Neural cell (in vitro differentiated cells): ENCODE measurements around the gene TRIM46. TPM values are rescaled to one million over a fixed set of nuclear protein-coding genes. Genes with fewer than 3 reads are reported as not detected.

Experiments used
- H2AFZ ChIP-seq: fragments of 200-600, 300-800 bp; sonication (generic), shearing (Covaris generic); 2 replicates; pipeline ENCODE4 v1.6.0; 2014; ENCODE audit warnings: low read depth, mild to moderate bottlenecking, antibody characterized with exemption, low read length, moderate library complexity
- H3F3A ChIP-seq: fragments of 200-600 bp; shearing (Covaris generic); 2 replicates; pipeline ENCODE4 v1.6.1; 2016; ENCODE audit warnings: mild to moderate bottlenecking, moderate library complexity, mixed read lengths, antibody characterized with exemption, low read length; ENCODE audit not compliant: insufficient read depth, poor library complexity, severe bottlenecking
- H3K27ac ChIP-seq: fragments of 200-600, 300-800 bp; sonication (generic), shearing (Covaris generic); 2 replicates; pipeline ENCODE4 v1.5.1; 2014; ENCODE audit warnings: mild to moderate bottlenecking, low read length, moderate library complexity
- H3K27me3 ChIP-seq: fragments of 300-800, 200-600 bp; sonication (generic), shearing (Covaris generic); 2 replicates; pipeline ENCODE4 v1.6.0; 2014; ENCODE audit warnings: mild to moderate bottlenecking, low read depth, low read length, moderate library complexity; ENCODE audit not compliant: insufficient read depth
- H3K36me3 ChIP-seq: fragments of 300-800, 200-600 bp; sonication (generic), shearing (Covaris generic); 2 replicates; pipeline ENCODE4 v1.5.1; 2014; ENCODE audit warnings: mild to moderate bottlenecking, antibody characterized with exemption, low read length, moderate library complexity; ENCODE audit not compliant: insufficient read depth
- H3K4me2 ChIP-seq: fragments of 300-800, 200-600 bp; sonication (generic), shearing (Covaris generic); 2 replicates; pipeline ENCODE4 v1.6.0; 2014; ENCODE audit warnings: mild to moderate bottlenecking, low read length
- H3K4me3 ChIP-seq: fragments of 300-800, 200-600 bp; sonication (generic), shearing (Covaris generic); 2 replicates; pipeline ENCODE4 v1.5.1; 2014; ENCODE audit warnings: mild to moderate bottlenecking, low read length, moderate library complexity
- H3K79me2 ChIP-seq: fragments of 200-600 bp; shearing (Covaris generic); replicated peaks from 2 replicates; pipeline ENCODE4 v1.6.0; 2014; ENCODE audit warnings: mild to moderate bottlenecking, low read length, moderate library complexity; ENCODE audit not compliant: insufficient read depth
- H3K9ac ChIP-seq: fragments of 300-800, 200-600 bp; sonication (generic), shearing (Covaris generic); 2 replicates; pipeline ENCODE4 v1.6.1; 2016; ENCODE audit warnings: mild to moderate bottlenecking, low read length, mixed read lengths
- H3K9me2 ChIP-seq: fragments of 200-600 bp; shearing (Covaris generic); 2 replicates; pipeline ENCODE4 v1.6.1; 2016; ENCODE audit warnings: mild to moderate bottlenecking, low read length, mixed read lengths; ENCODE audit not compliant: insufficient read depth
- H3K9me3 ChIP-seq: fragments of 200-600, 300-800 bp; sonication (generic), shearing (Covaris generic); 2 replicates; pipeline ENCODE4 v1.6.1; 2016; ENCODE audit warnings: mild to moderate bottlenecking, mixed run types, low read length, moderate library complexity, mixed read lengths
- H4K20me1 ChIP-seq: fragments of 200-600 bp; shearing (Covaris generic); 2 replicates; pipeline ENCODE4 v1.6.1; 2016; ENCODE audit warnings: mild to moderate bottlenecking, mixed run types; ENCODE audit not compliant: insufficient read depth
- EP300 ChIP-seq: fragments of 450-650 bp; conservative IDR thresholded peaks from 2 replicates; pipeline ENCODE4 v1.6.1; 2014; ENCODE audit warnings: antibody characterized with exemption, mild to moderate bottlenecking, moderate library complexity; ENCODE audit not compliant: poor library complexity, severe bottlenecking
- EZH2 ChIP-seq: fragments of 200-600, 300-800 bp; shearing (Covaris generic), sonication (generic); IDR thresholded peaks from 2 replicates; pipeline ENCODE4 v1.6.1; 2014; ENCODE audit warnings: antibody characterized with exemption, low read length, borderline replicate concordance, mild to moderate bottlenecking; ENCODE audit not compliant: insufficient read depth, poor library complexity, severe bottlenecking
- MXI1 ChIP-seq: fragments of 450-650 bp; conservative IDR thresholded peaks from 2 replicates; pipeline ENCODE4 v1.6.1; 2014; ENCODE audit warnings: antibody characterized with exemption, mild to moderate bottlenecking; ENCODE audit not compliant: poor library complexity, severe bottlenecking
- POLR2AphosphoS5 ChIP-seq: IDR thresholded peaks from 2 replicates; pipeline ENCODE4 v1.6.1; 2012
- RAD21 ChIP-seq: fragments of 450-650 bp; conservative IDR thresholded peaks from 2 replicates; pipeline ENCODE4 v1.6.1; 2014; ENCODE audit warnings: antibody characterized with exemption, mild to moderate bottlenecking, moderate library complexity
- SMC3 ChIP-seq: fragments of 450-650 bp; conservative IDR thresholded peaks from 2 replicates; pipeline ENCODE4 v1.6.1; 2014; ENCODE audit warnings: antibody characterized with exemption, mild to moderate bottlenecking, moderate library complexity; ENCODE audit not compliant: poor library complexity
- TAF1 ChIP-seq: IDR thresholded peaks from 2 replicates; pipeline ENCODE4 v1.6.1; 2012; ENCODE audit warnings: low read depth
- polyA plus RNA-seq: library from polyadenylated mRNA; depleted of rRNA; stranded (reverse); fragments of >200 nt; gene quantifications from 2 replicates; pipeline ENCODE4 v1.2.3, GENCODE V29; 2014
- TF ChIP-seq, protein P1 (sequence below): IDR thresholded peaks from 2 replicates; pipeline ENCODE4 v1.6.1; 2012; ENCODE audit warnings: borderline replicate concordance
- TF ChIP-seq, protein P2 (sequence below): fragments of 450-650 bp; IDR thresholded peaks from 2 replicates; pipeline ENCODE4 v1.5.1; 2014; ENCODE audit warnings: antibody characterized with exemption, mild to moderate bottlenecking, moderate library complexity; ENCODE audit not compliant: poor library complexity, severe bottlenecking

The TRIM46 gene
- polyA plus RNA-seq, 1 donor from 2014 or later, result 31.5 TPM

DNA sequence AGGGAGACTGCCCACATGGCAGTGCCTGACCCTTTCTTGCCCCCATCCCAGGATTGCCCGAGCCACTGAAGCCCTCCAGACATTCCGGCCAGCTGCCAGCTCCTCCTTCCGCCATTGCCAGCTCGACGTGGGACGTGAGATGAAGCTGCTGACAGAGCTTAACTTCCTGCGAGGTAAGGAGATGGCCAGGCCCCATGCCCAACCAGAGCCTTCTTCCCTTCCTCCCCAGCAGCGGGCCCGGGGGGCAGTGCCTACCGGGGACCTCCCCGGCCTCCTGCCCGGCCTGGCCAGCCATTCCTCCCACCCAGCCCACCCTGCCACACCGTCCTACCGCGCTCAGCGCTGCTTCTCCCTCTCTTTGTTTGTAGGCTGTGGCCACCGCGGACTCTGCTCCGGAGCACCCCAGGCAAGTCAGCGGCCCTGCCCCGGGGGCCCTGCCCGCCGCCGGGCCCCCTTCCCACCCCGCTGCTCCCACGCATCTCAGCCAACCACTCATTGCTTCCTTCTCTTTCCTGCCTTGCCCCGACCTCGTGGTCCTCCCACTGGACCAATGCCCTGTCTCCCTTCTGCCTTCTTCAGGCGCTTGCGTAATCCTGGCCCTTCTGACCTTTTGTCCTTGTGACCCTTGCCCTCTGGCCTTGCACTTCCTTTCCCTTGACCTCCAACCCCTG lies 4.9 kb downstream of the TRIM46 start:
- Histone ChIP-seq H3K4me3 (no peak overlapping the region), H3K4me2 (no peak overlapping the region), H2AFZ (no peak overlapping the region), H3K27ac (no peak overlapping the region), H3K9me3 (no peaks in the 10 kb centered on the region), H3F3A (no peaks in the 10 kb centered on the region), H3K9me2 (no peaks in the 10 kb centered on the region), H3K27me3 (no peaks in the 10 kb centered on the region), H3K9ac (no peak overlapping the region), H4K20me1 (no peaks in the 10 kb centered on the region), H3K79me2 (peaks cover 27% of the 10 kb centered on the region), H3K36me3 (peaks cover 13% of the 10 kb centered on the region)
- TF ChIP-seq, protein P1, sequence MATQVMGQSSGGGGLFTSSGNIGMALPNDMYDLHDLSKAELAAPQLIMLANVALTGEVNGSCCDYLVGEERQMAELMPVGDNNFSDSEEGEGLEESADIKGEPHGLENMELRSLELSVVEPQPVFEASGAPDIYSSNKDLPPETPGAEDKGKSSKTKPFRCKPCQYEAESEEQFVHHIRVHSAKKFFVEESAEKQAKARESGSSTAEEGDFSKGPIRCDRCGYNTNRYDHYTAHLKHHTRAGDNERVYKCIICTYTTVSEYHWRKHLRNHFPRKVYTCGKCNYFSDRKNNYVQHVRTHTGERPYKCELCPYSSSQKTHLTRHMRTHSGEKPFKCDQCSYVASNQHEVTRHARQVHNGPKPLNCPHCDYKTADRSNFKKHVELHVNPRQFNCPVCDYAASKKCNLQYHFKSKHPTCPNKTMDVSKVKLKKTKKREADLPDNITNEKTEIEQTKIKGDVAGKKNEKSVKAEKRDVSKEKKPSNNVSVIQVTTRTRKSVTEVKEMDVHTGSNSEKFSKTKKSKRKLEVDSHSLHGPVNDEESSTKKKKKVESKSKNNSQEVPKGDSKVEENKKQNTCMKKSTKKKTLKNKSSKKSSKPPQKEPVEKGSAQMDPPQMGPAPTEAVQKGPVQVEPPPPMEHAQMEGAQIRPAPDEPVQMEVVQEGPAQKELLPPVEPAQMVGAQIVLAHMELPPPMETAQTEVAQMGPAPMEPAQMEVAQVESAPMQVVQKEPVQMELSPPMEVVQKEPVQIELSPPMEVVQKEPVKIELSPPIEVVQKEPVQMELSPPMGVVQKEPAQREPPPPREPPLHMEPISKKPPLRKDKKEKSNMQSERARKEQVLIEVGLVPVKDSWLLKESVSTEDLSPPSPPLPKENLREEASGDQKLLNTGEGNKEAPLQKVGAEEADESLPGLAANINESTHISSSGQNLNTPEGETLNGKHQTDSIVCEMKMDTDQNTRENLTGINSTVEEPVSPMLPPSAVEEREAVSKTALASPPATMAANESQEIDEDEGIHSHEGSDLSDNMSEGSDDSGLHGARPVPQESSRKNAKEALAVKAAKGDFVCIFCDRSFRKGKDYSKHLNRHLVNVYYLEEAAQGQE, result no peak
- TF ChIP-seq MXI1 (no peak), TAF1 (no peak), SMC3 (no peak), RAD21 (no peak), EZH2 (no peak), EP300 (no peak), POLR2AphosphoS5 (no peak)
- TF ChIP-seq, protein P2, sequence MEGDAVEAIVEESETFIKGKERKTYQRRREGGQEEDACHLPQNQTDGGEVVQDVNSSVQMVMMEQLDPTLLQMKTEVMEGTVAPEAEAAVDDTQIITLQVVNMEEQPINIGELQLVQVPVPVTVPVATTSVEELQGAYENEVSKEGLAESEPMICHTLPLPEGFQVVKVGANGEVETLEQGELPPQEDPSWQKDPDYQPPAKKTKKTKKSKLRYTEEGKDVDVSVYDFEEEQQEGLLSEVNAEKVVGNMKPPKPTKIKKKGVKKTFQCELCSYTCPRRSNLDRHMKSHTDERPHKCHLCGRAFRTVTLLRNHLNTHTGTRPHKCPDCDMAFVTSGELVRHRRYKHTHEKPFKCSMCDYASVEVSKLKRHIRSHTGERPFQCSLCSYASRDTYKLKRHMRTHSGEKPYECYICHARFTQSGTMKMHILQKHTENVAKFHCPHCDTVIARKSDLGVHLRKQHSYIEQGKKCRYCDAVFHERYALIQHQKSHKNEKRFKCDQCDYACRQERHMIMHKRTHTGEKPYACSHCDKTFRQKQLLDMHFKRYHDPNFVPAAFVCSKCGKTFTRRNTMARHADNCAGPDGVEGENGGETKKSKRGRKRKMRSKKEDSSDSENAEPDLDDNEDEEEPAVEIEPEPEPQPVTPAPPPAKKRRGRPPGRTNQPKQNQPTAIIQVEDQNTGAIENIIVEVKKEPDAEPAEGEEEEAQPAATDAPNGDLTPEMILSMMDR, result no peak

DNA sequence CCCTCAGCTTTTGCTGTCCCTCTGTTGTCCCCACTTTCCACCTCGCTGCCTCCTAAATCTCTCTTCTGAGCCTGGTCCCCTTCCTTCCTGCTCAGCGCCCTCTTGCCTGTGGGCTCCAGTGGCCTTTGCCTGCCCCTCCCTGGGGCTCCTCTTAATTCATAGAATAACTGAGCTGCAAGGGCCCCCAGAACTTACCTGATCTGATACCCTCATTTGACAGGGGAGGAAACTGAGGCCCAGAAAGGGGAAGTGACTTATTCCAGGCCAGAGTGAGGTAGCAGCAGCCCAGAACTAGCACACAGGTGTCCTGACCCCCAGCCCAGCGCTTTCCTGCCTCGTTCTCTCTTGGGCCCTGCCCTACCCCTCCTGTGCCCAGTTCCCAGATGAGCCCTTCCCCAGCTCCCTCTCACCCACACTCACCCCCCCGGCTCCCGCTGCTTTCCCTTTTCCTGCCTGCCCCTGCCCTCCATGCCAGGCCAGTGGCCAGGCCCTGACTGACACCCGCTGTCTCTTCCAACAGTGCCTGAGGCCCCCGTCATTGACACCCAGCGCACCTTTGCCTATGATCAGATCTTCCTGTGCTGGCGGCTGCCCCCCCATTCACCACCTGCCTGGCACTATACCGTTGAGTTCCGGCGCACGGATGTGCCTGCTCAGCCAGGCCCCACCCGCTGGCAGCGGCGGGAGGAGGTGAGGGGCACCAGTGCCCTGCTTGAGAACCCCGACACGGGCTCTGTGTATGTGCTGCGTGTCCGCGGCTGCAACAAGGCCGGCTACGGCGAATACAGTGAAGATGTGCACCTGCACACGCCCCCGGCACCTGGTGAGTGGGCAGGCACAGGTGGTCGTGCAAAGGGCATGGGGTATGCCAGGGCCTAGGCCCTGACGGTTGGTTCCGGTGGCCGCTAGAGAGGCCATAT lies 5.7 kb downstream of the TRIM46 start:
- Histone ChIP-seq H2AFZ (no peak overlapping the region), H3K27me3 (no peaks in the 10 kb centered on the region), H3K79me2 (peaks cover 22% of the 10 kb centered on the region), H4K20me1 (no peaks in the 10 kb centered on the region), H3K36me3 (peaks cover 13% of the 10 kb centered on the region), H3K4me3 (no peak overlapping the region), H3K9me3 (no peaks in the 10 kb centered on the region), H3K9me2 (no peaks in the 10 kb centered on the region), H3K4me2 (no peak overlapping the region), H3K27ac (no peak overlapping the region), H3K9ac (no peak overlapping the region), H3F3A (no peaks in the 10 kb centered on the region)
- no peak for TF ChIP-seq EZH2
